Sigmoid colon (tissue), 7 donors: ENCODE data around the gene NCBP3. TPM values are rescaled to one million over a fixed set of nuclear protein-coding genes. Genes with fewer than 3 reads are reported as not detected.
A peak's percentile ranks its signal among the peaks of the same experiment; 100 is the strongest.

Experiments used
- DNase-seq: peaks from one replicate; pipeline ENCODE4 v3.0.0-alpha.2; 2019
- H3K27ac ChIP-seq, 4 donors: fragments of 200-600 bp; sonication (generic); one replicate each; pipeline ENCODE4 v1.5.1; 2016 to 2019; ENCODE audit warnings: mild to moderate bottlenecking in 1 of 4
- H3K27me3 ChIP-seq, 3 donors: fragments of 200-600 bp; sonication (generic); one replicate each; pipeline ENCODE4 v1.5.1; 2019; ENCODE audit warnings: mild to moderate bottlenecking in 1 of 3
- H3K36me3 ChIP-seq, 4 donors: fragments of 200-600 bp; sonication (generic); one replicate each; pipeline ENCODE4 v1.5.1; 2016 to 2019
- H3K4me1 ChIP-seq, 4 donors: fragments of 200-600 bp; sonication (generic); one replicate each; pipeline ENCODE4 v1.5.1; 2017 to 2019
- H3K4me3 ChIP-seq, 4 donors: fragments of 200-600 bp; sonication (generic); one replicate each; pipeline ENCODE4 v1.5.1; 2017 to 2019; ENCODE audit warnings: mild to moderate bottlenecking in 2 of 4, moderate library complexity in 1 of 4
- H3K9me3 ChIP-seq, 4 donors: fragments of 200-600 bp in 3 of 4; sonication (generic) in 3 of 4; one replicate each; pipeline versions ENCODE4 v1.5.1 to v1.6.1; 2013 to 2019
- CTCF ChIP-seq, 4 experiments: fragments of 450-650 bp in 3 of 4; fragments of 200-600 bp in 1 of 4; IDR thresholded peaks; one replicate each; pipeline ENCODE4 v1.5.1; 2016 to 2019; ENCODE audit warnings: antibody characterized with exemption in 4 of 4, mild to moderate bottlenecking in 3 of 4, moderate library complexity in 2 of 4
- EP300 ChIP-seq, 4 donors: sonication (generic); formaldehyde crosslinking; IDR thresholded peaks; one replicate each; pipeline ENCODE4 v1.6.1; 2017; ENCODE audit warnings: antibody characterized with exemption in 4 of 4
- POLR2A ChIP-seq, 2 donors: fragments of 450-650 bp; IDR thresholded peaks; one replicate each; pipeline ENCODE4 v1.6.1; 2016; ENCODE audit warnings: antibody characterized with exemption in 2 of 2, mild to moderate bottlenecking in 2 of 2, moderate library complexity in 2 of 2
- POLR2AphosphoS5 ChIP-seq, 4 donors: sonication (generic); formaldehyde crosslinking; IDR thresholded peaks; one replicate each; pipeline ENCODE4 v1.6.1; 2017; ENCODE audit warnings: antibody characterized with exemption in 4 of 4
- WGBS, 2 donors: extraction: QIAGEN DNeasy Blood & Tissue Kit; methylation state at CpG; one replicate each; pipeline ENCODE4 v1.1.7; 2013; 5-methylcytosine and 5-hydroxymethylcytosine counted together
- intact Hi-C: fragments of 100-400 bp; cut with DNase I; formaldehyde crosslinking; loops from one replicate; pipeline ENCODE4 v1.15.1; 2023
- polyA plus RNA-seq, 3 donors: library from polyadenylated mRNA; stranded (reverse); fragments of 200-250 nt; gene quantifications; one replicate each; pipeline ENCODE4 v1.2.3, GENCODE V29; 2013
- total RNA-seq, 4 donors: library from RNA; depleted of rRNA; stranded (reverse); fragments of >200 nt; gene quantifications; one replicate each; pipeline ENCODE4 v1.1.0, GENCODE V29; 2016
- donor health status: healthy with polysubstance abuse.
- donor health status: Bipolar disorder and iron deficiency.
- donor health status: healthy.

The NCBP3 gene
- total and polyA plus RNA-seq, 7 donors, result 8.4 to 34.8 (median 21.6) TPM

GRCh38 chr17:3885970-3886369 is 39.9 kb upstream of the NCBP3 start:
- DNase-seq, result no peak
- 89 to 90% methylated on average over 4 of the region's 4 CpGs for WGBS, 2 donors

GRCh38 chr17:3885271-3885670 is 39.2 kb upstream of the NCBP3 start:
- intact Hi-C loops, result no loop called here
- Histone ChIP-seq H3K4me3 (no peak overlapping the region), H3K27ac (no peak overlapping the region), H3K36me3 (peaks cover 10 to 40% (median 18%) of the 10 kb centered on the region in 4 donors), H3K9me3 (no peaks in the 10 kb centered on the region), H3K27me3 (no peaks in the 10 kb centered on the region), H3K4me1 (peaks cover 0 to 41% (median 35%) of the 10 kb centered on the region in 4 donors)
- WGBS, 2 donors, result 86 to 90% methylated on average over 14 of the region's 14 CpGs
- no peak for TF ChIP-seq POLR2AphosphoS5 (IDR thresholded peaks at IDR 0.05)
- DNase-seq, result no peak

More at GRCh38 chr17:3885970-3886369, 39.9 kb upstream of the NCBP3 start:
- H3K27me3 ChIP-seq, result no peaks in the 10 kb centered on the region
- H3K4me3 ChIP-seq, result no peak overlapping the region
- intact Hi-C loops, result no loop called here
- peaks cover 0 to 48% (median 42%) of the 10 kb centered on the region in 4 donors for H3K4me1 ChIP-seq
- H3K27ac ChIP-seq, result peak overlapping the region in 1 of 4 donors; percentile 96
- peaks cover 10 to 40% (median 18%) of the 10 kb centered on the region in 4 donors for H3K36me3 ChIP-seq
- TF ChIP-seq CTCF (IDR thresholded peaks at IDR 0.05) (no peak), EP300 (IDR thresholded peaks at IDR 0.05) (no peak), POLR2AphosphoS5 (IDR thresholded peaks at IDR 0.05) (no peak), POLR2A (IDR thresholded peaks at IDR 0.05) (no peak)
- no peaks in the 10 kb centered on the region for H3K9me3 ChIP-seq

- intact Hi-C loops, result no loop called here
- Histone ChIP-seq H3K27me3 (no peaks in the 10 kb centered on the region), H3K36me3 (peaks cover 10 to 40% (median 23%) of the 10 kb centered on the region in 4 donors), H3K9me3 (no peaks in the 10 kb centered on the region), H3K4me3 (no peak overlapping the region), H3K27ac (no peak overlapping the region), H3K4me1 (peaks cover 0 to 30% (median 24%) of the 10 kb centered on the region in 4 donors)
- WGBS, 2 donors, result 90 to 96% methylated on average over 12 of the region's 12 CpGs
- TF ChIP-seq CTCF (IDR thresholded peaks at IDR 0.05), result no peak
- no peak for TF ChIP-seq POLR2AphosphoS5 (IDR thresholded peaks at IDR 0.05)
- no peak for TF ChIP-seq EP300 (IDR thresholded peaks at IDR 0.05)
- TF ChIP-seq POLR2A (IDR thresholded peaks at IDR 0.05), result no peak
- no peak for DNase-seq
These were observed 38.1 kb upstream of the NCBP3 start for GRCh38 chr17:3884188-3884587.

- WGBS, 2 donors, result 88 to 89% methylated on average over 4 of the region's 4 CpGs
- DNase-seq, result no peak
- H3K27ac ChIP-seq, result no peak overlapping the region
These were observed 36.2 kb upstream of the NCBP3 start for GRCh38 chr17:3882276-3882675.

GRCh38 chr17:3880983-3881382 is 34.9 kb upstream of the NCBP3 start:
- Histone ChIP-seq H3K9me3 (no peaks in the 10 kb centered on the region), H3K27ac (no peak overlapping the region), H3K27me3 (no peaks in the 10 kb centered on the region), H3K4me3 (no peak overlapping the region), H3K4me1 (peaks cover 0 to 3% (median 0%) of the 10 kb centered on the region in 4 donors), H3K36me3 (peaks cover 11 to 56% (median 26%) of the 10 kb centered on the region in 4 donors)
- intact Hi-C loops, result no loop called here
- TF ChIP-seq CTCF (IDR thresholded peaks at IDR 0.05) (no peak), POLR2AphosphoS5 (IDR thresholded peaks at IDR 0.05) (no peak), POLR2A (IDR thresholded peaks at IDR 0.05) (no peak), EP300 (IDR thresholded peaks at IDR 0.05) (no peak)
- WGBS, 2 donors, result 92 to 93% methylated on average over 7 of the region's 7 CpGs
- DNase-seq, result no peak

More at GRCh38 chr17:3882276-3882675, 36.2 kb upstream of the NCBP3 start:
- intact Hi-C loops, result no loop called here
- no peak overlapping the region for H3K4me3 ChIP-seq
- H3K9me3 ChIP-seq, result no peaks in the 10 kb centered on the region
- H3K36me3 ChIP-seq, result peaks cover 10 to 47% (median 23%) of the 10 kb centered on the region in 4 donors
- peaks cover 0 to 11% (median 5%) of the 10 kb centered on the region in 4 donors for H3K4me1 ChIP-seq
- H3K27me3 ChIP-seq, result no peaks in the 10 kb centered on the region
- TF ChIP-seq EP300 (IDR thresholded peaks at IDR 0.05) (no peak), CTCF (IDR thresholded peaks at IDR 0.05) (no peak), POLR2AphosphoS5 (IDR thresholded peaks at IDR 0.05) (no peak), POLR2A (IDR thresholded peaks at IDR 0.05) (no peak)
